Measurements from ENCODE around the gene RAD17. TPM values are rescaled to one million over a fixed set of nuclear protein-coding genes. Genes with fewer than 3 reads are reported as not detected.
"Not testable (repeated sequence)": the region's sequence is repeated elsewhere in the genome, so short reads cannot be mapped to it uniquely, and the experiment has no call there.

The RAD17 gene
- total RNA-seq, 1 experiment from 2014 or later, result 30.0 TPM

- Histone ChIP-seq H3K9me3 (replicated peaks) (no peaks in the 10 kb centered on the region), H3K27ac (no peak overlapping the region), H3K27me3 (replicated peaks) (no peaks in the 10 kb centered on the region), H3K36me3 (peaks cover 16% of the 10 kb centered on the region), H3K4me1 (replicated peaks) (no peaks in the 10 kb centered on the region), H3K4me3 (no peak overlapping the region)
- DNase-seq (ENCODE audit: low read depth in 1 of 2, low spot score in 2 of 2), result no peak
Measured at GRCh38 chr5:69418554-69418953, 48.9 kb downstream of the RAD17 start.

DNA sequence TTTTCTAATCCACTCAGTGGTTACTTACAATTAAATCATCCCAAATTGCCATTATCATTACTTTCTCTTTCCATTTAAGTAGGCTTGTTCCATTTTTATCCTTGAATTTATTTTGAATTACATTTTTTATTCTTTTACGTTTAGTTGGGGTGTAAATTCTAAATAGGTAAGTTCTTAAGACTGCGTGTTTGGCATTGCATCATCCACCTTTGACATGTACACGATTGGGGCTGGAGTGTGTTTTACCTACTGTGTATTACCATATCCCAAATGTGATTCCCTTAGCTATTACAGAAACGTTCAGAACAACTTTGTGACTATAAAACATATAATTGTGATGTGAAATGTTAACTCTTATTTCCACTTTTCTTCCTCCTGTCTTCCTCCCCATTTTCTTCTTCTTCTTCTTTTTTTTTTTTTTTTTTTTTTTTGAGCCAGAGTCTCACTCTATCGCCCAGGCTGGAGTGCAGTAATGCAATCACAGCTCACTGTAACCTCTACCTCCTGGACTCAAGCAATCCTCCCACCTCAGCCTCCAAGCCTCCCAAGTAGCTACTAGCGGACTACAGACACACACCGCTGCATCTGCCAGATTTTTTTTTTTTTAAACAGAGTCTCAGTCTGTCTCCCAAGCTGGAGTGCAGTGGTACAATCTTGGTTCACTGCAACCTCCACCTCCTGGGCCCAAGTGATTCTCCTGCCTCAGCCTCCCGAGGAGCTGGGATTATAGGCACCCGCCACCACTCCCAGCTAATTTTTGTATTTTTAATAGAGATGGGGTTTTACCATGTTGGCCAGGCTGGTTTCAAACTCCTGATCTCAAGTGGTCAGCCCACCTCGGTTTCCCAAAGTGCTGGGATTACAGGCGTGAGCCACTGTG lies 62.0 kb downstream of the RAD17 start:
- no peak overlapping the region for H3K4me3 ChIP-seq
- H3K4me1 ChIP-seq (replicated peaks), result no peaks in the 10 kb centered on the region
- H3K27me3 ChIP-seq (replicated peaks), result no peaks in the 10 kb centered on the region
- no peaks in the 10 kb centered on the region for H3K9me3 ChIP-seq (replicated peaks)
- DNase-seq (ENCODE audit: low read depth in 1 of 2, low spot score in 2 of 2), result no peak
- H3K27ac ChIP-seq, result no peak overlapping the region
- no peaks in the 10 kb centered on the region for H3K36me3 ChIP-seq

- Histone ChIP-seq H3K27ac (no peak overlapping the region), H3K9me3 (replicated peaks) (no peaks in the 10 kb centered on the region)
- DNase-seq (ENCODE audit: low read depth in 1 of 2, low spot score in 2 of 2), result no peak
Measured at GRCh38 chr5:69432412-69433206, 63.0 kb downstream of the RAD17 start.

DNA sequence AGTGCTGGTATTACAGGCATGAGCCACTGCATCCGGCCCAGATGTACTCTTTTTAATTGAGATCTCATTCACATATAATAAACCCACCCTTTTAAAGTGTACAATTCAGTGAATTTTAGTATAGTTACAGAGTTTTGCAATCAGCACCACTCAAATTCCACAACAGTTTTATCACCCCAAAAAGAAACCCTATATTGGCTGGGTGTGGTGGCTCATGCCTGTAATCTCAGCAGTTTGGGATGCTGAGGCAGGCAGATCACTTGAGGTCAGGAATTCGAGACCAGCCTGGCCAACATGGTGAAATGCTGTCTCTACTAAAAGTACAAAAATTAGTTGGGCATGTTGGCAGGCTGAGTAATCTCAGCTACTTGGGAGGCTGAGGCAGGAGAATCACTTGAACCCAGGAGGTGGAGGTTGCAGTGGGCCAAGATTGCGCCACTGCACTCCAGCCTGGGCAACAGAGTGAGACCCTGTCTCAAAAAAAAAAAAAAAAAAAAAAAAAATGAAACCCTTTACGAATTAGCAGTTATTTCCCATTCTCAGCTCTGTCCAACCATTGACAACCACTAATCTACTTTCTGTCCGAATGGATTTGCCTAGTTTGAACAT lies 65.8 kb downstream of the RAD17 start:
- not testable (repeated sequence) for H3K27ac ChIP-seq; H3K4me1 ChIP-seq (replicated peaks); H3K36me3 ChIP-seq; H3K9me3 ChIP-seq (replicated peaks); DNase-seq (ENCODE audit: low read depth in 1 of 2, low spot score in 2 of 2); H3K4me3 ChIP-seq; H3K27me3 ChIP-seq (replicated peaks)

More at GRCh38 chr5:69432412-69433206, 63.0 kb downstream of the RAD17 start:
- Histone ChIP-seq H3K27me3 (replicated peaks) (no peaks in the 10 kb centered on the region), H3K4me1 (replicated peaks) (no peaks in the 10 kb centered on the region), H3K4me3 (no peak overlapping the region), H3K36me3 (no peaks in the 10 kb centered on the region)

GRCh38 chr5:69444127-69444754 lies 74.6 kb downstream of the RAD17 start:
- Histone ChIP-seq H3K36me3 (no peaks in the 10 kb centered on the region), H3K4me1 (replicated peaks) (no peaks in the 10 kb centered on the region), H3K27me3 (replicated peaks) (no peaks in the 10 kb centered on the region), H3K9me3 (replicated peaks) (no peaks in the 10 kb centered on the region), H3K4me3 (no peak overlapping the region), H3K27ac (no peak overlapping the region)
- no peak for DNase-seq (ENCODE audit: low read depth in 1 of 2, low spot score in 2 of 2)

GRCh38 chr5:69449511-69449910 lies 79.9 kb downstream of the RAD17 start:
- H3K27me3 ChIP-seq (replicated peaks), result no peaks in the 10 kb centered on the region
- H3K27ac ChIP-seq, result no peak overlapping the region
- no peak overlapping the region for H3K4me3 ChIP-seq
- DNase-seq (ENCODE audit: low read depth in 1 of 2, low spot score in 2 of 2), result no peak
- no peaks in the 10 kb centered on the region for H3K9me3 ChIP-seq (replicated peaks)
- peaks cover 9% of the 10 kb centered on the region for H3K4me1 ChIP-seq (replicated peaks)
- no peaks in the 10 kb centered on the region for H3K36me3 ChIP-seq

DNA sequence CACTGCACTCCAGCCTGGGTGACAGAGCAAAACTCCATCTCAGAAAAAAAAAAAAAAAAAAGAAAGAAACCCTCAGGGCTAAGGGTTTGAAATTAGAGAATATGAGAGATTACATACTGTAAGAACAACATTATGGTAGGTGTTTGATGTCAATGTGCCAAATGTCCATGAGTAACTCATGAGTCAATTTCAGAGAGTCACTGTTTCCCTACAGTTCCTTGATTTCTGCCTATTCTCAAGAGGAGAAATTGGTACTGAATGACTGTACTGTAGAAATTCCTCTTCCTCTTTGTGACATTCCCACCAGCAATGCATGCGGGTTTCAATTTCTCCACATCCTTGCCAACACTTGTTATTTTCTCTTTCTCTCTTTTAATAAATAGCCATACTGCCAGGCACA lies 80.5 kb downstream of the RAD17 start:
- Histone ChIP-seq H3K36me3 (no peaks in the 10 kb centered on the region), H3K4me3 (no peak overlapping the region), H3K27me3 (replicated peaks) (no peaks in the 10 kb centered on the region), H3K4me1 (replicated peaks) (peaks cover 10% of the 10 kb centered on the region), H3K9me3 (replicated peaks) (no peaks in the 10 kb centered on the region), H3K27ac (peak overlapping the region; percentile 44; the same call in 1 of the 2 replicates)
- peak in 1 of 2 experiments; percentile 64 for DNase-seq (ENCODE audit: low read depth in 1 of 2, low spot score in 2 of 2)

DNA sequence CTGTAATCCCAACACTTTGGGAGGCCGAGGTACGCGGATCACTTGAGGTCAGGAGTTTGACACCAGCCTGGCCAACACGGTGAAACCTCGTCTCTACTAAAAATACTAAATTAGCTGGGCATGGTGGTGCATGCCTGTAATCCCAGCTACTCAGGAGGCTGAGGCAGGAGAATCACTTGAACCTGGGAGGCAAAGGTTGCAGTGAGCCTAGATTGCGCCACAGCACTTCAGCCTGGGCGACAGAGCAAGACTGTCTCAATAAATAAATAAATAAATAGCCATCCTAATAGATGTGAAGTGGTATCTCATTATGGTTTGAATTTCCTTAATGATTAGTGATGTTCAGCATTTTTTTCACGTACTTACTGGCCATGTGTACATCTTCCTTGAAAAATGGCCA lies 80.9 kb downstream of the RAD17 start:
- DNase-seq (ENCODE audit: low read depth in 1 of 2, low spot score in 2 of 2); H3K4me1 ChIP-seq (replicated peaks); H3K27me3 ChIP-seq (replicated peaks); H3K36me3 ChIP-seq; H3K4me3 ChIP-seq; H3K9me3 ChIP-seq (replicated peaks): not testable (repeated sequence)
- H3K27ac ChIP-seq, result peak overlapping the region; percentile 44; the same call in 1 of the 2 replicates

DNA sequence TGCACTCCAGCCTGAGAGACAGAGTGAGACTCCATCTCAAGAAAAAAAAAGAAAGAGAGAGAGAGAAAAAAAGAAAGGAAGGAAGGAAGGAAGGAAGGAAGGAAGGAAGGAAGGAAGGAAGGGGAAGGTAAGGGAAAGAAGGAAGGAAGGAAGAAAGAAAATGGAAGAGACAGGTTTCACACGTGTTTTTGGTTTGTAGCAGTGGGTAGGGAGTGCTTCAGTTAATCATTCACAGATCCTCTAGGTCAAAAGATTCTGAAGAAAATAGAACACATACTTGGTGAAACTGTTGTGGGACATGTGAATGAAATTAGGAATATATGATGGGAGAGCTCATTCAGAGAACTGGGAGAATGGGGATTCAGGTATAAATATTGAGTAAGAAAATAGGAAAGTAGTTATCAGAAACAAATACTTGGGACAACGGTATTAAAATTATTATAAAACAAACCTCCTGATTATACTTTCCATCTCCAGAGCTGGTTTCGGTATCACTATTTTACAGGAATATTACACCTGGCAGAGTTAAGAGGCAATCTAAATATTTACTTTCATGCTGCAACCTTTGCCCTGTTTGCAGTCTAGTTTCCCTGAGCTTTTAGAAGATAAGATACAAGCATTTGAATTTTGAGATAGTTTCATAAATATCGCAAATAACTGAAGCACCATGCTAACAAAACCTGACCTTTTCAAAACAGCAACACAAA lies 82.5 kb downstream of the RAD17 start:
- H3K36me3 ChIP-seq, result no peaks in the 10 kb centered on the region
- no peak overlapping the region for H3K4me3 ChIP-seq
- DNase-seq (ENCODE audit: low read depth in 1 of 2, low spot score in 2 of 2), result no peak
- H3K27me3 ChIP-seq (replicated peaks), result no peaks in the 10 kb centered on the region
- no peaks in the 10 kb centered on the region for H3K9me3 ChIP-seq (replicated peaks)
- no peak overlapping the region for H3K27ac ChIP-seq
- H3K4me1 ChIP-seq (replicated peaks), result peaks cover 10% of the 10 kb centered on the region

DNA sequence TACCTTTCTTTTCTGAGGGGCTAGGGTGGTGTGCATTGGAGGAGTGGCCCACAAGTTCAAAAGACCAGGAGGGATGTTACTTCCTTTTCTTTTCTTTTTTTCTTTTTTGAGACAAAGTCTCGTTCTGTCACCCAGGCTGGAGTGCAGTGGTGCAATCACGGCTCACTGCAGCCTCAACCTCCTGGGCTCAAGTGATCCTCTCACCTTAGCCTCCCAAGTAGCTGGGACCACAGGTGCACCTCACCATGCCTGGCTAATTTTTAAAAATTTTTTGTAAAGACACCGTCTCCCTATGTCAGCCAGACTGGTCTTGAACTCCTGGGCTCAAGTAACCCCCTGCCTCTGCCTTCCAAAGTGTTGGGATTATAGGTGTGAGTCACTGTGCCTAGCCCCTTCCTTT lies 83.9 kb downstream of the RAD17 start:
- DNase-seq (ENCODE audit: low read depth in 1 of 2, low spot score in 2 of 2); H3K4me3 ChIP-seq; H3K36me3 ChIP-seq; H3K4me1 ChIP-seq (replicated peaks); H3K9me3 ChIP-seq (replicated peaks); H3K27me3 ChIP-seq (replicated peaks); H3K27ac ChIP-seq: not testable (repeated sequence)

DNA sequence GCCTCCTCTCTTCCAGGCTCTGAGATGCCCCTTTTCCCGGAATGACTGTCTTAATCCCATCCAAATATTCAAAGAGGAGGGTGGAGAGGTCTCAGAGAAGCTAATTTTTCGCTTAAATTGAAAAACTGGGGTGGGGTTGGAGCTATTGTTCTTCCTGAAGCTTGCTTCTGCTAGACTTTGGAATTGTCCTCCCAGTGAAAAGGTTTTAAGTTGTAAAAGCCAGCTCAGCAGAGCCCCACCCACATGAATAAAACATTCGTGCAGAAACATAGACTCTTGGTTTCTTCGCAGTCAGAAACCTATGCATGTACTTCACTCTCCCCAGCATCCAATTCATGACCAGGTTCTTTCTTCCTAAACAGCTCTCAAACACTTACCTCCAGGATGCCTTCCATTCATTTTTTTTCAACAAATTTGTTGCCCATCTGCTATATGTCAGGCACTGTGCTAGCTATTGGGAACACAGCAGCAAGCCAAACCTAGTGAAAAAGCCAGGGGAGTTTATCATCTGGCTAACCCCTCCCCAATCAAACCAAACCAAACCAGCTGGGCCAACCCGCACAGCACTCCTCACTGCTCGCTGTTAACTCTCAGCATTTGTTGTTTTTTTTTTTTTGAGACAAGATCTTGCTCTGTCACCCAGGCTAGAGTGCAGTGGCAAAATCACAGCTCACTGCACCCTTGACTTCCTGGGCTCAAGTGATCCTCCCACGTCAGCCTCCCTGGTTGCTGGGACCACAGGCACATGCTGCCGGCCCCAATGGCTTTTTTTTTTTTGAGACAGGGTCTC lies 85.0 kb downstream of the RAD17 start:
- H3K9me3 ChIP-seq (replicated peaks), result no peaks in the 10 kb centered on the region
- no peaks in the 10 kb centered on the region for H3K27me3 ChIP-seq (replicated peaks)
- H3K4me1 ChIP-seq (replicated peaks), result peaks cover 10% of the 10 kb centered on the region
- DNase-seq (ENCODE audit: low read depth in 1 of 2, low spot score in 2 of 2), result no peak
- no peaks in the 10 kb centered on the region for H3K36me3 ChIP-seq
- no peak overlapping the region for H3K4me3 ChIP-seq
- no peak overlapping the region for H3K27ac ChIP-seq

- H3K4me3 ChIP-seq; H3K9me3 ChIP-seq (replicated peaks); DNase-seq (ENCODE audit: low read depth in 1 of 2, low spot score in 2 of 2); H3K4me1 ChIP-seq (replicated peaks); H3K27ac ChIP-seq; H3K27me3 ChIP-seq (replicated peaks); H3K36me3 ChIP-seq: not testable (repeated sequence)
Measured at GRCh38 chr5:69455428-69455988, 85.9 kb downstream of the RAD17 start.

Measured in SJSA1 (cell line).